ENCODE measurements around the gene BLMH.

DNA sequence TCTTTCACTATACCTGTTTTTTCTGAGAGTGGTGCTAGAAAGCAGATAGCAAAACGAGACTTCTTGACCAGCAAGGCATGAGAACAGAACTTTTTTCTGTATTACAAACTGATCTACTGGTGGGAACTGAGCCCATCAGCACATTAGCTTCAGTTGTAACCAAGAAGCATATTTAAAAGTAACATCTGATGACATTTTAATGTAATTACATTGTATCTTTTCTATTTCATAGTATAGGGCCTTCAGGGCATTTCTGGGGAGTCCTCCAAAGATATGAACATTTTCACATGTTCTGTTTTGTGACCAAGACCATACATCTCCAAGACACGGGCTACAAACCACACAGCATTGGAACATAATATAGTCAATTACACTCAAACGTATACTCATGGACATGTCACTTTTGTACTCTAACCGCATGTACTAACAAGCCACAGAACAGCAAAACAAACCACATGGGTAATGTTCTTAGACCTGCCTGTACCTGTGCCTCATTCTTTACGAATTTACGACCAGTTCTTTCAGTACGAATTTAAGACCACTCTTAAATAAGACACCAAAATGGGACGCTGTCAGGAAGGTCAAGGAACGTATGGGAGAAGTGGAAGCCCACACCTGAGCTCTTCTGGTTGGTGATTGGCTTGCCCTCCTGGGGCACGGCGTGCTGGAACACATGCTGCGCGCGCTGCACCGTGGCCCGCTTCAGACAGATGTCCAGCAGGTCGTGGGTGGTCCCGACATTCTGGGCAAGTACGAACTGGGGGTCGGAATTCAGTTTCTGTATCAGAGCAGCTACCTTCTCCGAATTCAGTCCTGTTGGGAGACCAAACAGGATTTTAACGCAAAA, 825 bp downstream of the BLMH start:
- TF ChIP-seq YY1 (IDR thresholded peaks at IDR 0.05; ENCODE audit: extremely low read depth, insufficient replicate concordance, low read depth, low read length) (no peak), POLR2A (IDR thresholded peaks at IDR 0.05; ENCODE audit: borderline replicate concordance, extremely low read depth, insufficient read depth, insufficient read length) (peak; percentile 74), SP1 (IDR thresholded peaks at IDR 0.05; ENCODE audit: low read depth) (no peak), EZH2phosphoT487 (IDR thresholded peaks at IDR 0.05; ENCODE audit: borderline replicate concordance) (no peak), EZH2 (IDR thresholded peaks at IDR 0.05) (no peak), JUND (IDR thresholded peaks at IDR 0.05) (no peak), CEBPB (IDR thresholded peaks at IDR 0.05; ENCODE audit: low read depth) (no peak)
- TF ChIP-seq, protein P1, sequence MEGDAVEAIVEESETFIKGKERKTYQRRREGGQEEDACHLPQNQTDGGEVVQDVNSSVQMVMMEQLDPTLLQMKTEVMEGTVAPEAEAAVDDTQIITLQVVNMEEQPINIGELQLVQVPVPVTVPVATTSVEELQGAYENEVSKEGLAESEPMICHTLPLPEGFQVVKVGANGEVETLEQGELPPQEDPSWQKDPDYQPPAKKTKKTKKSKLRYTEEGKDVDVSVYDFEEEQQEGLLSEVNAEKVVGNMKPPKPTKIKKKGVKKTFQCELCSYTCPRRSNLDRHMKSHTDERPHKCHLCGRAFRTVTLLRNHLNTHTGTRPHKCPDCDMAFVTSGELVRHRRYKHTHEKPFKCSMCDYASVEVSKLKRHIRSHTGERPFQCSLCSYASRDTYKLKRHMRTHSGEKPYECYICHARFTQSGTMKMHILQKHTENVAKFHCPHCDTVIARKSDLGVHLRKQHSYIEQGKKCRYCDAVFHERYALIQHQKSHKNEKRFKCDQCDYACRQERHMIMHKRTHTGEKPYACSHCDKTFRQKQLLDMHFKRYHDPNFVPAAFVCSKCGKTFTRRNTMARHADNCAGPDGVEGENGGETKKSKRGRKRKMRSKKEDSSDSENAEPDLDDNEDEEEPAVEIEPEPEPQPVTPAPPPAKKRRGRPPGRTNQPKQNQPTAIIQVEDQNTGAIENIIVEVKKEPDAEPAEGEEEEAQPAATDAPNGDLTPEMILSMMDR (IDR thresholded peaks at IDR 0.05 in 2 of 3, conservative IDR thresholded peaks at IDR 0.05 in 1 of 3; ENCODE audit: borderline replicate concordance in 1 of 3, insufficient read depth in 1 of 3, low read depth in 2 of 3, low read length in 2 of 3) = no peak
